SH-SY5Y (cell line): ENCODE measurements around the gene POC1B.

ENCODE experiments used
- GATA2 ChIP-seq: IDR thresholded peaks from 2 replicates; pipeline ENCODE4 v1.6.1; 2011; ENCODE audit warnings: mild to moderate bottlenecking, low read depth, low read length
- GATA3 ChIP-seq: IDR thresholded peaks from 2 replicates; pipeline ENCODE4 v1.6.1; 2011; ENCODE audit warnings: low read depth, mild to moderate bottlenecking, low read length, moderate library complexity

DNA sequence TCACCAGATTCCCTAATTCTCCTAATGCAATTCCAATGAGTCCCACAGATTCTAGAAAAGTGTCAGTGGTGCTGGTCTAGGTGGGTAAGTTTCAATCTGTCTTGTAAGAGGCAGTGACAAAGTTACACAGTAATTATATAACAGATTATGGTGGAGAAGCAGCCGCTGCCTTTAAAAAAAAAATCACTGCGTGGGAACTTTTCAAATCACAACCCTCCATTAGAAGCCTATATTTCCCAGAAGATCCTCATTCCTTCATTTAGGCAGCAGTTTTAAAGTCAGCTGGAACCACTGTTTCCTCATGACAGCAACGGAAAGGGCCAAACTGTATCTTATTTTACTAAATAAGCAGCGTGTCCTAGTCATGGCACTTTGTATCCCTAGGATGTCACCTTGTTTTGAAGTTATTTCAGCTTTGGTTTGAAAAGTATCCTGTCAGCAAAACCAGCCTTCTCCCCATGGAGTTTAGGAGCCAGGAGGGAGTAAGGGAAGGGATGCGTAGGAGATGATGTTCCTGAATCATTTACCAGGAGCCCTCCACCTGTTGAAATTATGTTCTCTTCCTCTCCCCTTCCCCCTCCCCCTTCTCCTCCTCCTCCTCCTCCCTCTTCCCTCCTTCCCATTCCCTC lies 145.9 kb downstream of the POC1B start:
- TF ChIP-seq GATA3 (no peak), GATA2 (no peak)
